Colonic mucosa (tissue), 4 donors: ENCODE measurements around the gene PRCC. TPM values are rescaled to one million over a fixed set of nuclear protein-coding genes. Genes with fewer than 3 reads are reported as not detected.

ENCODE experiments used
- DNase-seq: peaks from one replicate; pipeline ENCODE4 v3.0.0-alpha.2; 2020
- H3K27ac ChIP-seq: fragments of 200-600 bp; one replicate; pipeline ENCODE4 v1.8.0; 2021
- H3K27me3 ChIP-seq: fragments of 200-600 bp; one replicate; pipeline ENCODE4 v1.8.0; 2021
- H3K36me3 ChIP-seq: fragments of 200-600 bp; one replicate; pipeline ENCODE4 v1.8.0; 2021
- H3K4me1 ChIP-seq: fragments of 200-600 bp; one replicate; pipeline ENCODE4 v1.8.0; 2021; ENCODE audit warnings: mild to moderate bottlenecking
- H3K4me3 ChIP-seq: fragments of 200-600 bp; one replicate; pipeline ENCODE4 v1.8.0; 2021
- H3K9ac ChIP-seq, 2 donors: one replicate each; pipeline ENCODE4 v1.7.0; 2013; ENCODE audit warnings: control low read depth in 2 of 2, low read depth in 2 of 2, low read length in 2 of 2
- H3K9me3 ChIP-seq: fragments of 200-600 bp; one replicate; pipeline ENCODE4 v1.8.0; 2021
- intact Hi-C: fragments of 100-400 bp; cut with DNase I; formaldehyde crosslinking; loops from one replicate; pipeline ENCODE4 v1.14.1; 2022
- total RNA-seq, 2 donors: library from RNA; stranded (reverse); fragmentation: NEBNext Ultra II Directional in 1 of 2; extraction: Animal tissue kit (Norgen Biotek cat#: 25700) in 1 of 2; gene quantifications; one replicate each; pipeline ENCODE4 v1.2.1, GENCODE V29; 2021
- TF ChIP-seq, protein P1 (sequence below): fragments of 200-600 bp; IDR thresholded peaks from one replicate; pipeline ENCODE4 v1.8.0; 2022; ENCODE audit warnings: antibody characterized with exemption, mild to moderate bottlenecking
- donor health status: healthy.
- donor health status: DM: no; HTN: no; CAD: no.
- donor health status: DM: no; HTN: no; CAD: no.

PRCC gene
- total RNA-seq, 2 donors from 2014 or later = 57.1 to 58.7 TPM

DNA sequence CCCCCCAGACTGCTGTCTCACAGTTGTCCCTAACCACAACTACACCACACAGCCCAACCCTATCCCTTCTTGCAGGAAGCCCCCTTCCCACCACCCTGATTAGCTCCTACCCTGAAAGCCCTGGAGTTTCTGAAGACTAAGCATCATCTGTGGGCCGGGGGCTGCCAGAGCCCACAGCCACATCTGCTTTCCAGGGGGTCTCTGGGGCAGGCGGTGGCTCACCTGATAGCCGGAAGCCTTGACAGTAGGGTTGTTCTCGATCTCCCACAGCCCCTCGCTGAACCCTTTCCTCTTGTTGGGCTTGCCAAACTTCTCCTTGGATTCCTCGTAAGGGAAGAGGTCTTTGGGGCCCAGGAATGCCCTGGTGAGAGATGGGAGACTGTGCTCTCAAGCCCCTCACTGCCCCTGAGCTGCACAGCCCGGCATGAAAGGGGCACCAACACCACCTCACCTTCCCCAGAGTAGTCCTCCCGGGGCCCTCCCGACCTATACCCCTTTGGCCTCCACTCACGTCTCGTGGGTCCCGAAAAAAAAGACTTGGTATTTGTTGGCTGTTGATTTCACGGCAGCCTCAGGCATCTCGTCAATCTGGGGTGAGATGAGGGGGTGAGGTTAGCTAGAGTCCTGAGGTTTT is 22.4 kb upstream of the PRCC start:
- intact Hi-C loops = no loop called here
- H3K36me3 ChIP-seq = no peaks in the 10 kb centered on the region

DNA sequence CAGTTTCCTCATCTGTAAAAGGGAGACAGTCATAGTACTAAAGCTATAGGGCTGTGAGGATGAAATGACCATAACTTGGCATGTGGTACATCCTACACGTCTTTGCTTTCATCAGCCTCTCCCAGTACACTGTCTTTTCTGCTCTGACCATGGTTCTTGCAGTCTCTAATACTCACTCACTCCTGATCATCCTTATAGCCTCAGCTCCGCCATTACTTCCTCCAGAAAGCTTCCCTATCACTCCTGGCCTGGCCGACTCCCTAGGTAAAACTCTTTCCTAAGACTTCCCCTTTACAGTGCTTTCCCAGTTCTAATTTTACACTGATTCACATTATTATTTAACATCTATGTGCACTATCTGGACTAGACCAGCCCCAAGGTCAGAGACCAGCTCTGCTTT is 21.5 kb upstream of the PRCC start:
- H3K9me3 ChIP-seq = no peaks in the 10 kb centered on the region
- peaks cover 22% of the 10 kb centered on the region for H3K4me1 ChIP-seq
- TF ChIP-seq, protein P1, sequence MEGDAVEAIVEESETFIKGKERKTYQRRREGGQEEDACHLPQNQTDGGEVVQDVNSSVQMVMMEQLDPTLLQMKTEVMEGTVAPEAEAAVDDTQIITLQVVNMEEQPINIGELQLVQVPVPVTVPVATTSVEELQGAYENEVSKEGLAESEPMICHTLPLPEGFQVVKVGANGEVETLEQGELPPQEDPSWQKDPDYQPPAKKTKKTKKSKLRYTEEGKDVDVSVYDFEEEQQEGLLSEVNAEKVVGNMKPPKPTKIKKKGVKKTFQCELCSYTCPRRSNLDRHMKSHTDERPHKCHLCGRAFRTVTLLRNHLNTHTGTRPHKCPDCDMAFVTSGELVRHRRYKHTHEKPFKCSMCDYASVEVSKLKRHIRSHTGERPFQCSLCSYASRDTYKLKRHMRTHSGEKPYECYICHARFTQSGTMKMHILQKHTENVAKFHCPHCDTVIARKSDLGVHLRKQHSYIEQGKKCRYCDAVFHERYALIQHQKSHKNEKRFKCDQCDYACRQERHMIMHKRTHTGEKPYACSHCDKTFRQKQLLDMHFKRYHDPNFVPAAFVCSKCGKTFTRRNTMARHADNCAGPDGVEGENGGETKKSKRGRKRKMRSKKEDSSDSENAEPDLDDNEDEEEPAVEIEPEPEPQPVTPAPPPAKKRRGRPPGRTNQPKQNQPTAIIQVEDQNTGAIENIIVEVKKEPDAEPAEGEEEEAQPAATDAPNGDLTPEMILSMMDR = no peak
- H3K27me3 ChIP-seq = no peaks in the 10 kb centered on the region
- no peak overlapping the region for H3K4me3 ChIP-seq
- intact Hi-C loops = no loop called here
- peak overlapping the region in 1 of 2 donors; percentile 94 for H3K9ac ChIP-seq
- peak overlapping the region; percentile 94 for H3K27ac ChIP-seq
- H3K36me3 ChIP-seq = no peaks in the 10 kb centered on the region
- no peak for DNase-seq

More for the DNA sequence above, 22.4 kb upstream of the PRCC start:
- Histone ChIP-seq H3K4me1 (peaks cover 22% of the 10 kb centered on the region), H3K4me3 (no peak overlapping the region), H3K9me3 (no peaks in the 10 kb centered on the region), H3K27ac (peak overlapping the region; percentile 94), H3K27me3 (no peaks in the 10 kb centered on the region), H3K9ac (no peak overlapping the region)
- TF ChIP-seq, protein P1 = no peak
- no peak for DNase-seq

DNA sequence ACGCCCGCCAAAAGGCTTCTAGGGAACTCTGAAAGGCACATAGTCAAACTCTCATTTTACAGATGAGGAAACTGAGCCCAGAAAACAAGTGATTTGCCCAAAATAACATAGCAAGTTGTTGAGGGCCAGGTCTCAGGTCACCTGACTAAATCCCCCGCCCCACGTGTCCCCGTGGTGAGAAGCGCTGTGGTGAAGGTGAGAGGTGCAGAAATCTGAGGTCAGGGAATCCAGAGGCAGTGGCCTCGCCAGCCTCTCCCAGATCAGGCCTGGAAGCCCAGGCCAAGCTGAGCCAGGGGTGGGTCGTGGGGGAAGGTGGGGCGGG is 21.0 kb upstream of the PRCC start:
- peak overlapping the region; percentile 29 for H3K4me3 ChIP-seq
- intact Hi-C loops = no loop called here
- DNase-seq = no peak
- no peaks in the 10 kb centered on the region for H3K36me3 ChIP-seq
- H3K4me1 ChIP-seq = peaks cover 22% of the 10 kb centered on the region
- H3K27ac ChIP-seq = peak overlapping the region; percentile 94
- H3K9me3 ChIP-seq = no peaks in the 10 kb centered on the region
- peak overlapping the region; percentile 48 to 94 for H3K9ac ChIP-seq
- TF ChIP-seq, protein P1 = no peak
- no peaks in the 10 kb centered on the region for H3K27me3 ChIP-seq

DNA sequence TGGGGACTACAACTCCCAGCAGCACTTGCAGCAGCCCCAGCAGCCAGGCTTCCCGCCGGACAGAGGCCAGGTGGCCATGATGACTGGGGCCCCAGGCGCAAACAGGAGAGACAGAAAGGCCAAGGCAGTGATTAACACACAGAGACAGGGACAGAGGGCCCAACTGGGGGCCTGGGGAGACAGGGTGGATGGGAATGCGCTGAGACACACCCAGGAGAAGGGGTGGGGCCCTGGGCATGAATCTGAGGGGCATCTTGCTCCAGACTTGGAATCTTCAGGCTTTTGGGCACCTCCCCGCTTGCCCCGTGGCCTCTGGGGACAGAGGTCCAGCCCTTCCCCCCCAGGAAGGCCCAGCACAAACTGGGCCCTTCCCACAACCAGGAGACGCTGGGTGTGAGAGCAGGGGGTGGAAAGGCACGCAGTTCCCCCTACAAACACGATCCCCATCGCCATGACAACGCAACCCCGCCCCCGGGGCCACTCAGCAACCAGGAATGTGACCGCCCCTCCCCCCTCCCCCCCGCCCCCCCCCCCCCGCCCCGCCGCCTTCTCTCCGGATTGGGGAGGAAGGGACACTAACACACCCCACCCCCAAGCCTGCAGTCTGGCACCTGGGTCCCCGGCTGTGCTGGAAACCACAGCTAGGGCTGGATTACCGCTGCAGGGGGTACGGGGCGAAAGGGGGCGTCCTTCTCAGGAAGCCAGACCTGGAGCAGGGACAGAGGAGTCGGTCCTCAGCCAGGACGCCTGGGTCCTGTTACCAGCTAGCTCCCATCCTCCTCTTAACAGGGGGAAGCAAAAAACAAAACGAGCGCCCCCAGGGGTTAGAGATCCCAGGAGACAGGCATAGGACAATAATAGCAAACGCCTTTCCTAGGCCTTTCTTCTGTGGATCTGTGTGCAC is 20.4 kb upstream of the PRCC start:
- H3K36me3 ChIP-seq = no peaks in the 10 kb centered on the region
- DNase-seq = peak; percentile 91
- TF ChIP-seq, protein P1 = no peak
- peak overlapping the region; percentile 89 to 98 for H3K9ac ChIP-seq
- intact Hi-C loops = no loop called here
- H3K27me3 ChIP-seq = no peaks in the 10 kb centered on the region
- peak overlapping the region; percentile 29 for H3K4me3 ChIP-seq
- H3K9me3 ChIP-seq = no peaks in the 10 kb centered on the region
- peaks cover 22% of the 10 kb centered on the region for H3K4me1 ChIP-seq
- peak overlapping the region; percentile 94 for H3K27ac ChIP-seq

DNA sequence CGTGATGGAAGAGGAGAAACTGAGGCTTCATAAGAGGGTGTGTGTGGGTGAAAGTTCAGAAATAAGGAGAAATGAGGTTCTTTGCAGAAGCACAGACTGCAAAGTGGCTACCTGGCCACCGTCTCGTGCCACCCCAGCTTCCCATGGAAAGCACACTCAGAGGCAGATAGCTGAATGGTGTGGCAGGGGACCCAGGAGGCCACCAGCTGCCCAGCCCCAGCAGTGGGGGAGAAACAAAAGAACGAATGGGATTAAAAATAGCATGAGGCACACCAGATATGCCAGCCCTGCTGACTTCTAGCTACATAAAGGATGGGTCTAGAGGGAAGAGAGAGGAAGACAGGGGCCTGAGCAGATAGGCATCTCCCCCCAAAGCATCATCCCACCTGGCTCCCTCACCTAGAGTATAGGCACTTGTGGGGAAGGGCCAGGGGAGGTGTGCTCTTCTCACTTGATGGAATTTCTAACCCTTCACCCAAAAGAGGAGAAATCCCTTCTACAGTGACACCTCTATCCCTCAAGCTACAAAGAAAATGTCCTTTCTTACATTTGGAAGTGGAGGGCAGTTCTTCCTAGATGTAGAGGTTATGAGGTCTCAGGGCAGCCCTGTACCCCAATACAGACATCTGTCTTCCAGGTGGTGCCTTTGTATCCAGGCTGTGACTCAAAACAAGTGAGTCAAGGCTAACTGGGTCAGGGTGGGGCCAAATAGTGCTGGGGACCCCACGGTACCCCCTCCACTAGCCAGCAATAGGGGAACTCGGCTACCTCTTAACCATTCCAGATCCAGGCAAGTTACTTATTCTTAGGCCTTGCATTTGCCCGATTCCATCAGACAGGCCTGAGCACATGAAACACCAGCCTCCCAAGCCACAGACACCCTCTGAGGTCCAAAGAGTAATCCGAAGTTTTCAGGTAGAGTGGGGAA is 19.3 kb upstream of the PRCC start:
- no peaks in the 10 kb centered on the region for H3K9me3 ChIP-seq
- H3K27ac ChIP-seq = peak overlapping the region; percentile 94
- peak overlapping the region; percentile 98 to 99 for H3K9ac ChIP-seq
- intact Hi-C loops = no loop called here
- no peaks in the 10 kb centered on the region for H3K36me3 ChIP-seq
- H3K4me3 ChIP-seq = peak overlapping the region; percentile 95
- TF ChIP-seq, protein P1 = no peak
- H3K4me1 ChIP-seq = peaks cover 27% of the 10 kb centered on the region
- no peaks in the 10 kb centered on the region for H3K27me3 ChIP-seq
- DNase-seq = peak; percentile 27
